GM23338 (cell line): ENCODE data around the gene PTBP3. TPM values are rescaled to one million over a fixed set of nuclear protein-coding genes. Genes with fewer than 3 reads are reported as not detected.

Experiments used
- ATAC-seq: fragments of 200-7000 bp; cut with Tn5 transposase; 3 replicates; pipeline ENCODE4 v1.9.1; 2020
- DNase-seq: peaks from one replicate; pipeline ENCODE4 v3.0.0-alpha.2; 2015; ENCODE audit warnings: low spot score
- H2AFZ ChIP-seq: fragments of 200-600 bp; sonication (generic); 2 replicates; pipeline ENCODE4 v1.8.0; 2016; ENCODE audit warnings: antibody characterized with exemption, mild to moderate bottlenecking, moderate library complexity
- H3F3A ChIP-seq: fragments of 200-600 bp; sonication (generic); replicated peaks from 2 replicates; pipeline ENCODE4 v1.8.0; 2017; ENCODE audit warnings: antibody characterized with exemption, mixed run types, low read depth
- H3K27ac ChIP-seq: fragments of 200-600 bp; sonication (generic); 2 replicates; pipeline ENCODE4 v1.6.1; 2016; ENCODE audit warnings: low read depth
- H3K27me3 ChIP-seq: fragments of 200-600 bp; sonication (generic); 2 replicates; pipeline ENCODE4 v1.8.0; 2016; ENCODE audit warnings: mild to moderate bottlenecking, mixed run types, moderate library complexity; ENCODE audit not compliant: insufficient read depth
- H3K36me3 ChIP-seq: fragments of 200-600 bp; sonication (generic); 2 replicates; pipeline ENCODE4 v1.8.0; 2016; ENCODE audit warnings: mild to moderate bottlenecking; ENCODE audit not compliant: insufficient read depth
- H3K4me1 ChIP-seq: fragments of 200-600 bp; sonication (generic); 2 replicates; pipeline ENCODE4 v1.8.0; 2016; ENCODE audit warnings: mild to moderate bottlenecking, moderate library complexity; ENCODE audit not compliant: insufficient read depth
- H3K4me2 ChIP-seq: fragments of 200-600 bp; sonication (generic); 2 replicates; pipeline ENCODE4 v1.7.1; 2017; ENCODE audit warnings: mixed run types
- H3K4me3 ChIP-seq: fragments of 200-600 bp; sonication (generic); 2 replicates; pipeline ENCODE4 v1.6.1; 2016; ENCODE audit warnings: mixed run types
- H3K79me2 ChIP-seq: fragments of 200-600 bp; sonication (generic); replicated peaks from 2 replicates; pipeline ENCODE4 v1.8.0; 2017; ENCODE audit warnings: mild to moderate bottlenecking; ENCODE audit not compliant: insufficient read depth
- H3K9me2 ChIP-seq: fragments of 200-600 bp; sonication (generic); 2 replicates; pipeline ENCODE4 v1.8.0; 2017; ENCODE audit not compliant: insufficient read depth
- H4K20me1 ChIP-seq: fragments of 200-600 bp; sonication (generic); replicated peaks from 2 replicates; pipeline ENCODE4 v1.8.0; 2017; ENCODE audit warnings: mild to moderate bottlenecking; ENCODE audit not compliant: insufficient read depth
- H3K27ac Mint-ChIP-seq: 2 replicates; pipeline ENCODE4 v1.8.0; 2020; ENCODE audit warnings: inconsistent platforms, mild to moderate bottlenecking, moderate library complexity, mixed read lengths
- H3K27me3 Mint-ChIP-seq: 3 replicates; pipeline ENCODE4 v1.8.0; 2022; ENCODE audit warnings: low read depth, mild to moderate bottlenecking, moderate library complexity, mixed read lengths, inconsistent platforms; ENCODE audit not compliant: insufficient read depth, poor library complexity
- H3K36me3 Mint-ChIP-seq: 3 replicates; pipeline ENCODE4 v1.8.0; 2021; ENCODE audit warnings: low read depth, mild to moderate bottlenecking, inconsistent platforms, moderate library complexity, mixed read lengths
- H3K4me1 Mint-ChIP-seq: 3 replicates; pipeline ENCODE4 v1.8.0; 2020; ENCODE audit warnings: mild to moderate bottlenecking, inconsistent platforms, mixed read lengths
- H3K4me3 Mint-ChIP-seq: 3 replicates; pipeline ENCODE4 v1.8.0; 2021; ENCODE audit warnings: moderate library complexity, mild to moderate bottlenecking, inconsistent platforms, mixed read lengths
- H3K9me3 Mint-ChIP-seq: 3 replicates; pipeline ENCODE4 v1.8.0; 2020; ENCODE audit warnings: moderate library complexity, mild to moderate bottlenecking, inconsistent platforms, mixed read lengths
- CREB1 ChIP-seq: fragments of 250-450 bp; sonication (Bioruptor Pico); IDR thresholded peaks from 2 replicates; pipeline ENCODE4 v1.5.0; 2020; ENCODE audit warnings: low read depth, mild to moderate bottlenecking, moderate library complexity
- CTCF ChIP-seq, 2 experiments: fragments of 200-600 bp in 1 of 2; sonication (generic) in 1 of 2; conservative IDR thresholded peaks; 2 replicates each; pipeline versions ENCODE4 v1.5.1 to v1.6.1; 2016 to 2017; ENCODE audit warnings: antibody characterized with exemption in 2 of 2, low read depth in 2 of 2, mild to moderate bottlenecking in 2 of 2, moderate library complexity in 1 of 2
- EZH2 ChIP-seq: fragments of 200-600 bp; sonication (generic); IDR thresholded peaks from one replicate; pipeline ENCODE4 v1.8.0; 2017; ENCODE audit warnings: antibody characterized with exemption, mild to moderate bottlenecking, low read depth; ENCODE audit not compliant: unreplicated experiment
- EZH2phosphoT487 ChIP-seq: fragments of 200-600 bp; sonication (generic); IDR thresholded peaks from one replicate; pipeline ENCODE4 v1.8.1; 2018; ENCODE audit warnings: antibody characterized with exemption; ENCODE audit not compliant: unreplicated experiment
- JUNB ChIP-seq: IDR thresholded peaks from one replicate; pipeline ENCODE4 v1.6.1; 2016; ENCODE audit warnings: antibody characterized with exemption; ENCODE audit not compliant: unreplicated experiment
- NANOG ChIP-seq: IDR thresholded peaks from 2 replicates; pipeline ENCODE4 v1.6.1; 2016; ENCODE audit warnings: antibody characterized with exemption, borderline replicate concordance
- POLR2AphosphoS5 ChIP-seq: IDR thresholded peaks from 2 replicates; pipeline ENCODE4 v1.6.1; 2016; ENCODE audit warnings: antibody characterized with exemption, low read depth
- REST ChIP-seq: IDR thresholded peaks from one replicate; pipeline ENCODE4 v1.6.1; 2018; ENCODE audit warnings: antibody characterized with exemption; ENCODE audit not compliant: unreplicated experiment
- ZNF114 ChIP-seq: fragments of 250-450 bp; sonication (Bioruptor Pico); IDR thresholded peaks from 2 replicates; pipeline ENCODE4 v1.5.0; 2020; ENCODE audit warnings: mild to moderate bottlenecking, moderate library complexity
- ZNF331 ChIP-seq: fragments of 250-450 bp; sonication (Bioruptor Pico); IDR thresholded peaks from 2 replicates; pipeline ENCODE4 v1.5.0; 2020; ENCODE audit warnings: low read depth, mild to moderate bottlenecking, moderate library complexity
- ZNF462 ChIP-seq: fragments of 250-450 bp; sonication (Bioruptor Pico); IDR thresholded peaks from 2 replicates; pipeline ENCODE4 v1.5.0; 2020; ENCODE audit warnings: mild to moderate bottlenecking, moderate library complexity
- polyA plus RNA-seq: library from polyadenylated mRNA; unstranded; fragments of >200 nt; fragmentation: Nextera tagmentation; extraction: Ambion mirVana; gene quantifications from 2 replicates; pipeline ENCODE4 v1.2.1, GENCODE V29; 2016
- total RNA-seq: library from RNA; depleted of rRNA; stranded (reverse); fragments of >200 nt; shearing (Covaris generic); gene quantifications from 2 replicates; pipeline ENCODE4 v1.2.3, GENCODE V29; 2014

PTBP3 gene
- total and polyA plus RNA-seq, 2 experiments from 2014 or later, result 20.0 to 92.9 TPM

GRCh38 chr9:112198646-112199045 is 134.8 kb downstream of the PTBP3 start (continued):
- no peak for TF ChIP-seq CREB1 (CRISPR knock-in tag)
- TF ChIP-seq ZNF114 (CRISPR knock-in tag), result no peak
- no peak for TF ChIP-seq POLR2AphosphoS5

- H3K79me2 ChIP-seq, result no peaks in the 10 kb centered on the region
- no peak overlapping the region for H3K4me3 ChIP-seq
- peaks cover 5% of the 10 kb centered on the region for H3K27me3 Mint-ChIP-seq
- no peak overlapping the region for H3K27ac ChIP-seq
- H3K9me3 Mint-ChIP-seq, result no peaks in the 10 kb centered on the region; the same call in 2 of the 3 replicates
- H3K27ac Mint-ChIP-seq, result no peak overlapping the region
- H3K36me3 Mint-ChIP-seq, result no peaks in the 10 kb centered on the region
- DNase-seq (no peak), ATAC-seq (no peak)
- no peak overlapping the region for H3K4me3 Mint-ChIP-seq
- H3K4me2 ChIP-seq, result no peak overlapping the region
- H2AFZ ChIP-seq, result no peak overlapping the region
- H4K20me1 ChIP-seq, result no peaks in the 10 kb centered on the region
- H3K36me3 ChIP-seq, result no peaks in the 10 kb centered on the region
- H3K4me1 Mint-ChIP-seq, result peaks cover 19% of the 10 kb centered on the region
- H3K4me1 ChIP-seq, result peaks cover 10% of the 10 kb centered on the region
- no peaks in the 10 kb centered on the region for H3F3A ChIP-seq
- no peaks in the 10 kb centered on the region for H3K9me2 ChIP-seq
- no peaks in the 10 kb centered on the region for H3K27me3 ChIP-seq
- TF ChIP-seq EZH2, result no peak
- no peak for TF ChIP-seq NANOG
- no peak for TF ChIP-seq REST
- no peak for TF ChIP-seq ZNF331 (CRISPR knock-in tag)
- TF ChIP-seq ZNF462 (CRISPR knock-in tag), result no peak
- TF ChIP-seq EZH2phosphoT487, result no peak
- no peak for TF ChIP-seq ZNF114 (CRISPR knock-in tag)
- no peak for TF ChIP-seq JUNB
- TF ChIP-seq POLR2AphosphoS5, result no peak
- no peak for TF ChIP-seq CREB1 (CRISPR knock-in tag)
- TF ChIP-seq CTCF (conservative IDR thresholded peaks at IDR 0.05; ENCODE audit: low read depth in 2 of 2), result no peak
These were observed 138.4 kb downstream of the PTBP3 start for GRCh38 chr9:112194969-112195431.
